IMR-90 (cell line): ENCODE data around the gene SECISBP2. TPM values are rescaled to one million over a fixed set of nuclear protein-coding genes. Genes with fewer than 3 reads are reported as not detected.

ENCODE experiments used
- ATAC-seq: fragments of 200-7000 bp; cut with Tn5 transposase; 2 replicates; pipeline ENCODE4 v1.9.1; 2020; ENCODE audit warnings: low read depth, mild to moderate bottlenecking, moderate library complexity
- BruUV-seq: library from RNA; stranded (reverse); fragments of 400-500 nt; replicated peaks from 2 replicates; lab custom pipeline; 2021; lab: Mats Ljungman, UMichigan
- CTCF ChIA-PET: fragments of 300-600 bp; formaldehyde crosslinking; extraction: SDS; loops from one replicate; lab custom pipeline; 2021; ENCODE audit warnings: antibody characterized with exemption; lab: Yijun Ruan, JAX
- POLR2A ChIA-PET: fragments of 300-600 bp; sonication (Branson Sonifier 250); formaldehyde crosslinking; loops from one replicate; lab custom pipeline; 2022; ENCODE audit warnings: antibody characterized with exemption; ENCODE audit not compliant: unreplicated experiment; lab: Charles Lee
- DNase-seq: peaks from one replicate; pipeline ENCODE4 v3.0.0; 2013
- H2AFZ ChIP-seq: replicated peaks from 2 replicates; pipeline ENCODE3; 2013; ENCODE audit warnings: low read length, mild to moderate bottlenecking; ENCODE audit not compliant: poor library complexity
- H2AK5ac ChIP-seq: 2 replicates; pipeline ENCODE4 v1.6.1; 2013; ENCODE audit warnings: low read depth, low read length, inconsistent platforms
- H2AK9ac ChIP-seq: replicated peaks from 2 replicates; pipeline ENCODE3; 2013; ENCODE audit warnings: mild to moderate bottlenecking, low read depth, low read length, moderate library complexity; ENCODE audit not compliant: poor library complexity
- H2BK120ac ChIP-seq: 2 replicates; pipeline ENCODE4 v1.6.1; 2013; ENCODE audit warnings: low read depth, low read length, inconsistent platforms
- H2BK15ac ChIP-seq: 3 replicates; pipeline ENCODE4 v1.6.1; 2013; ENCODE audit warnings: low read depth, low read length, inconsistent platforms
- H2BK20ac ChIP-seq: 2 replicates; pipeline ENCODE4 v1.6.1; 2013; ENCODE audit warnings: low read depth, mild to moderate bottlenecking, inconsistent platforms, low read length, moderate library complexity
- H2BK5ac ChIP-seq: 2 replicates; pipeline ENCODE4 v1.6.1; 2013; ENCODE audit warnings: mild to moderate bottlenecking, low read depth, low read length, inconsistent platforms; ENCODE audit not compliant: poor library complexity, severe bottlenecking
- H3K14ac ChIP-seq: replicated peaks from 2 replicates; pipeline ENCODE4 v1.6.1; 2013; ENCODE audit warnings: low read depth, low read length, inconsistent platforms
- H3K18ac ChIP-seq: 2 replicates; pipeline ENCODE4 v1.6.1; 2013; ENCODE audit warnings: low read depth, low read length, control low read depth
- H3K23ac ChIP-seq: 2 replicates; pipeline ENCODE4 v1.6.1; 2013; ENCODE audit warnings: low read depth, low read length, inconsistent platforms
- H3K27ac ChIP-seq: 2 replicates; pipeline ENCODE4 v1.5.1; 2013; ENCODE audit warnings: mild to moderate bottlenecking, control low read depth, low read length; ENCODE audit not compliant: insufficient read depth
- H3K27me3 ChIP-seq: 2 replicates; pipeline ENCODE4 v1.6.1; 2013; ENCODE audit warnings: low read length; ENCODE audit not compliant: control insufficient read depth, insufficient read depth
- H3K36me3 ChIP-seq: 2 replicates; pipeline ENCODE4 v1.6.1; 2013; ENCODE audit warnings: low read length, mixed read lengths; ENCODE audit not compliant: control insufficient read depth, insufficient read depth
- H3K4ac ChIP-seq: 2 replicates; pipeline ENCODE4 v1.6.1; 2013; ENCODE audit warnings: low read depth, low read length, inconsistent platforms
- H3K4me1 ChIP-seq: 2 replicates; pipeline ENCODE4 v1.6.1; 2013; ENCODE audit warnings: low read length, mixed read lengths; ENCODE audit not compliant: control insufficient read depth, insufficient read depth
- H3K4me2 ChIP-seq: 2 replicates; pipeline ENCODE4 v1.6.1; 2013; ENCODE audit warnings: low read depth, mild to moderate bottlenecking, control low read depth, low read length, moderate library complexity
- H3K4me3 ChIP-seq: 2 replicates; pipeline ENCODE4 v1.5.1; 2013; ENCODE audit warnings: low read depth, mild to moderate bottlenecking, control low read depth, low read length, moderate library complexity; ENCODE audit not compliant: insufficient read depth
- H3K56ac ChIP-seq: 2 replicates; pipeline ENCODE4 v1.6.1; 2013; ENCODE audit warnings: low read length, inconsistent platforms; ENCODE audit not compliant: insufficient read depth; ENCODE audit errors: extremely low read depth
- H3K79me1 ChIP-seq, 2 experiments: 2 replicates each; pipeline ENCODE4 v1.6.1; 2013; ENCODE audit warnings: low read length in 2 of 2, inconsistent platforms in 1 of 2, low read depth in 1 of 2
- H3K9ac ChIP-seq: 2 replicates; pipeline ENCODE4 v1.6.1; 2013; ENCODE audit warnings: low read depth, low read length, control low read depth
- H3K9me1 ChIP-seq: 2 replicates; pipeline ENCODE4 v1.6.1; 2013; ENCODE audit warnings: low read length, inconsistent platforms; ENCODE audit not compliant: insufficient read depth
- H3K9me3 ChIP-seq: 2 replicates; pipeline ENCODE4 v1.6.1; 2013; ENCODE audit warnings: low read length; ENCODE audit not compliant: control insufficient read depth, insufficient read depth
- H4K20me1 ChIP-seq: 2 replicates; pipeline ENCODE4 v1.6.1; 2013; ENCODE audit warnings: low read length, inconsistent platforms; ENCODE audit not compliant: insufficient read depth
- H4K5ac ChIP-seq: 2 replicates; pipeline ENCODE4 v1.6.1; 2013; ENCODE audit warnings: mild to moderate bottlenecking, low read depth, low read length, control low read depth
- H4K8ac ChIP-seq, 2 experiments: 2 replicates each; pipeline ENCODE4 v1.6.1; 2013; ENCODE audit warnings: low read depth in 2 of 2, low read length in 2 of 2, control low read depth in 1 of 2, inconsistent platforms in 1 of 2
- H4K91ac ChIP-seq: 2 replicates; pipeline ENCODE4 v1.6.1; 2013; ENCODE audit warnings: low read depth, low read length, inconsistent platforms; ENCODE audit not compliant: insufficient read depth
- BHLHE40 ChIP-seq: fragments of 150-350 bp; IDR thresholded peaks from 2 replicates; pipeline ENCODE4 v1.6.1; 2016; ENCODE audit warnings: mild to moderate bottlenecking, low read depth, low read length
- CEBPB ChIP-seq: IDR thresholded peaks from 2 replicates; pipeline ENCODE4 v1.6.1; 2012; ENCODE audit warnings: low read depth, low read length, improper control_type of control experiment
- CHD1 ChIP-seq: IDR thresholded peaks from 2 replicates; pipeline ENCODE4 v1.6.1; 2012; ENCODE audit warnings: low read depth, low read length, improper control_type of control experiment
- CTCF ChIP-seq: conservative IDR thresholded peaks from 2 replicates; pipeline ENCODE4 v1.5.1; 2012; ENCODE audit warnings: mild to moderate bottlenecking, low read depth, low read length, improper control_type of control experiment
- MAFK ChIP-seq: IDR thresholded peaks from 2 replicates; pipeline ENCODE4 v1.6.1; 2012; ENCODE audit warnings: low read depth, low read length, improper control_type of control experiment
- MAZ ChIP-seq: IDR thresholded peaks from 2 replicates; pipeline ENCODE4 v1.6.1; 2012; ENCODE audit warnings: low read depth, mild to moderate bottlenecking, low read length, improper control_type of control experiment, moderate library complexity, borderline replicate concordance
- MXI1 ChIP-seq: IDR thresholded peaks from 2 replicates; pipeline ENCODE4 v1.6.1; 2012; ENCODE audit warnings: low read depth, mild to moderate bottlenecking, low read length, moderate library complexity, borderline replicate concordance
- NFE2L2 ChIP-seq: fragments of 150-350 bp; IDR thresholded peaks from 2 replicates; pipeline ENCODE4 v1.6.1; 2016; ENCODE audit warnings: low read depth, mild to moderate bottlenecking, low read length
- POLR2A ChIP-seq: IDR thresholded peaks from 2 replicates; pipeline ENCODE4 v1.6.1; 2012; ENCODE audit warnings: mild to moderate bottlenecking, low read depth, low read length
- RCOR1 ChIP-seq: IDR thresholded peaks from 2 replicates; pipeline ENCODE4 v1.6.1; 2012; ENCODE audit warnings: mild to moderate bottlenecking, low read length, improper control_type of control experiment; ENCODE audit not compliant: insufficient replicate concordance
- RFX5 ChIP-seq: IDR thresholded peaks from 2 replicates; pipeline ENCODE4 v1.8.0; 2012; ENCODE audit warnings: low read depth, mild to moderate bottlenecking, low read length, moderate library complexity
- SMC3 ChIP-seq: fragments of 150-350 bp; IDR thresholded peaks from 2 replicates; pipeline ENCODE4 v1.6.1; 2016; ENCODE audit warnings: low read depth, mild to moderate bottlenecking, antibody characterized with exemption, low read length, moderate library complexity
- WGBS, 2 experiments: methylation state at CpG; one replicate each; pipeline versions ENCODE4 v1.1.5 to v1.1.7; 2013; ENCODE audit warnings: missing lambda C conversion rate in 2 of 2; ENCODE audit not compliant: insufficient read length in 1 of 2; ENCODE audit errors: extremely low coverage in 2 of 2; 5-methylcytosine and 5-hydroxymethylcytosine counted together
- dilution Hi-C: fragments of 300-500 bp; cut with HindIII; formaldehyde crosslinking; loops from one replicate; pipeline ENCODE4 v1.14.3; 2018; ENCODE audit warnings: low sequenced_read_pairs; ENCODE audit not compliant: unreplicated experiment
- in situ Hi-C: fragments of 300-500 bp; cut with MboI; formaldehyde crosslinking; loops from 3 replicates; pipeline ENCODE4 v1.14.3; 2019; ENCODE audit warnings: low sequenced_read_pairs, inconsistent platforms, mixed read lengths
- intact Hi-C: fragments of 100-400 bp; cut with micrococcal nuclease; formaldehyde crosslinking; loops from 2 replicates; pipeline ENCODE4 v1.10.0; 2022
- polyA plus RNA-seq, 3 experiments: library from polyadenylated mRNA; depleted of rRNA; stranded (reverse); fragments of >200 nt; gene quantifications; 2 replicates each; pipeline ENCODE4 v1.2.3, GENCODE V29; 2012; ENCODE audit warnings: low replicate concordance in 1 of 3
- total RNA-seq: library from RNA; depleted of rRNA; stranded (reverse); fragments of >200 nt; gene quantifications from 2 replicates; pipeline ENCODE4 v1.2.3, GENCODE V29; 2012

SECISBP2 gene
- total and polyA plus RNA-seq, 2 of the 4 experiments (the other 2 are of a cell fraction): 16.4 to 18.8 TPM

GRCh38 chr9:89340332-89340731 lies 22.0 kb downstream of the SECISBP2 start:
- H2AFZ ChIP-seq: no peak overlapping the region
- peaks cover 36% of the 10 kb centered on the region for H3K36me3 ChIP-seq
- H3K9ac ChIP-seq: no peak overlapping the region
- H3K14ac ChIP-seq: no peak overlapping the region
- H3K4ac ChIP-seq: no peak overlapping the region
- no peak overlapping the region for H2BK15ac ChIP-seq
- intact Hi-C loops (no loop called here), in situ Hi-C loops (no loop called here), dilution Hi-C loops (no loop called here)
- no peak for TF ChIP-seq CHD1
- TF ChIP-seq MAFK: no peak
- TF ChIP-seq CEBPB: no peak
- TF ChIP-seq BHLHE40: no peak
- no peak for TF ChIP-seq MXI1
- no peak for TF ChIP-seq RCOR1
- no peak for TF ChIP-seq RFX5
- TF ChIP-seq CTCF: no peak
- no peak for TF ChIP-seq MAZ
- TF ChIP-seq NFE2L2: no peak
- no peak for TF ChIP-seq POLR2A
- TF ChIP-seq SMC3: no peak
- H4K20me1 ChIP-seq: no peaks in the 10 kb centered on the region
- no peak overlapping the region for H3K27ac ChIP-seq
- H4K91ac ChIP-seq: no peak overlapping the region
- H4K8ac ChIP-seq: no peak overlapping the region
- no peak overlapping the region for H2AK9ac ChIP-seq
- no peak overlapping the region for H3K4me3 ChIP-seq
- H3K18ac ChIP-seq: no peak overlapping the region
- ChIA-PET CTCF (no interaction called here), POLR2A (no interaction called here)
- ATAC-seq (no peak), DNase-seq (no peak)
- H2BK5ac ChIP-seq: no peak overlapping the region
- no peaks in the 10 kb centered on the region for H3K4me1 ChIP-seq
- no peaks in the 10 kb centered on the region for H3K9me3 ChIP-seq
- no peak overlapping the region for H3K56ac ChIP-seq
- H2AK5ac ChIP-seq: no peak overlapping the region
- no CpG with 5 or more reads among the region's 3 CpGs for WGBS, 2 experiments
- H4K5ac ChIP-seq: no peak overlapping the region
- H2BK20ac ChIP-seq: no peak overlapping the region
- peaks cover 0 to 2% of the 10 kb centered on the region in 2 experiments; a peak in 2 of 4 replicates for H3K79me1 ChIP-seq
- BruUV-seq: no TSS peak
- H3K27me3 ChIP-seq: no peaks in the 10 kb centered on the region
- no peak overlapping the region for H2BK120ac ChIP-seq
- no peak overlapping the region for H3K23ac ChIP-seq
- H3K9me1 ChIP-seq: no peaks in the 10 kb centered on the region; the same call in 1 of the 2 replicates
- no peak overlapping the region for H3K4me2 ChIP-seq
